Neural progenitor cell (in vitro differentiated cells): ENCODE measurements around the gene MYO7B. TPM values are rescaled to one million over a fixed set of nuclear protein-coding genes. Genes with fewer than 3 reads are reported as not detected.

Source experiments
- DNase-seq: peaks from one replicate; pipeline ENCODE4 v3.0.0-alpha.2; 2016; ENCODE audit warnings: low spot score
- H2AFZ ChIP-seq: fragments of 200-600 bp; sonication (generic); replicated peaks from 2 replicates; pipeline ENCODE4 v1.6.1; 2016; ENCODE audit warnings: antibody characterized with exemption
- H3F3A ChIP-seq: fragments of 200-600 bp; sonication (generic); 2 replicates; pipeline ENCODE4 v1.6.1; 2016; ENCODE audit warnings: antibody characterized with exemption, low read depth
- H3K27ac ChIP-seq: fragments of 200-600 bp; sonication (generic); 2 replicates; pipeline ENCODE4 v1.5.1; 2016; ENCODE audit warnings: mild to moderate bottlenecking
- H3K27me3 ChIP-seq: fragments of 200-600 bp; sonication (generic); 2 replicates; pipeline ENCODE4 v1.6.1; 2016; ENCODE audit warnings: mild to moderate bottlenecking, moderate library complexity
- H3K36me3 ChIP-seq: fragments of 200-600 bp; sonication (generic); 2 replicates; pipeline ENCODE4 v1.5.1; 2016
- H3K4me1 ChIP-seq: fragments of 200-600 bp; sonication (generic); 2 replicates; pipeline ENCODE4 v1.6.1; 2016; ENCODE audit warnings: mixed run types
- H3K4me2 ChIP-seq: fragments of 200-600 bp; sonication (generic); 2 replicates; pipeline ENCODE4 v1.6.1; 2016
- H3K4me3 ChIP-seq: fragments of 200-600 bp; sonication (generic); 2 replicates; pipeline ENCODE4 v1.5.1; 2016
- H3K79me2 ChIP-seq: fragments of 200-600 bp; sonication (generic); 2 replicates; pipeline ENCODE4 v1.6.1; 2016; ENCODE audit warnings: low read depth
- H3K9ac ChIP-seq: fragments of 200-600 bp; sonication (generic); 2 replicates; pipeline ENCODE4 v1.6.1; 2016
- H3K9me3 ChIP-seq: fragments of 200-600 bp; sonication (generic); 2 replicates; pipeline ENCODE4 v1.5.1; 2016; ENCODE audit warnings: low read depth
- H4K20me1 ChIP-seq: fragments of 200-600 bp; sonication (generic); 2 replicates; pipeline ENCODE4 v1.6.1; 2016; ENCODE audit warnings: low read depth
- H3K27ac Mint-ChIP-seq: 3 replicates; pipeline ENCODE4 v1.8.0; 2021; ENCODE audit warnings: mixed read lengths
- H3K27me3 Mint-ChIP-seq: 2 replicates; pipeline ENCODE4 v1.8.0; 2022; ENCODE audit warnings: low read depth, mild to moderate bottlenecking, inconsistent platforms, moderate library complexity, mixed read lengths; ENCODE audit not compliant: insufficient read depth
- H3K36me3 Mint-ChIP-seq: 3 replicates; pipeline ENCODE4 v1.8.0; 2021; ENCODE audit warnings: mixed read lengths
- H3K4me1 Mint-ChIP-seq: 3 replicates; pipeline ENCODE4 v1.8.0; 2021; ENCODE audit warnings: mixed read lengths
- H3K4me3 Mint-ChIP-seq: 3 replicates; pipeline ENCODE4 v1.8.0; 2021; ENCODE audit warnings: mild to moderate bottlenecking, moderate library complexity, mixed read lengths
- H3K9me3 Mint-ChIP-seq: 3 replicates; pipeline ENCODE4 v1.8.0; 2020; ENCODE audit warnings: mixed read lengths
- EZH2 ChIP-seq: fragments of 200-600 bp; sonication (generic); IDR thresholded peaks from 2 replicates; pipeline ENCODE4 v1.6.1; 2017; ENCODE audit warnings: antibody characterized with exemption, mild to moderate bottlenecking, moderate library complexity
- EZH2phosphoT487 ChIP-seq: fragments of 200-600 bp; sonication (generic); IDR thresholded peaks from 2 replicates; pipeline ENCODE4 v1.6.1; 2017; ENCODE audit warnings: antibody characterized with exemption
- total RNA-seq: library from RNA; depleted of rRNA; stranded (reverse); fragments of >200 nt; gene quantifications from 2 replicates; pipeline ENCODE4 v1.2.3, GENCODE V29; 2015; ENCODE audit warnings: low replicate concordance
- TF ChIP-seq, protein P1 (sequence below): fragments of 200-600 bp; sonication (generic); IDR thresholded peaks from 2 replicates; pipeline ENCODE4 v1.5.1; 2017; ENCODE audit warnings: antibody characterized with exemption, mild to moderate bottlenecking

The MYO7B gene
- total RNA-seq, 1 donor from 2014 or later = not detected

- Histone ChIP-seq H3K36me3 (no peaks in the 10 kb centered on the region), H3K27me3 (no peaks in the 10 kb centered on the region), H4K20me1 (no peaks in the 10 kb centered on the region), H3K27ac (no peak overlapping the region), H3K4me1 (no peaks in the 10 kb centered on the region), H3K4me2 (no peak overlapping the region), H3K9ac (no peak overlapping the region), H2AFZ (no peak overlapping the region), H3K9me3 (no peaks in the 10 kb centered on the region), H3F3A (no peaks in the 10 kb centered on the region), H3K79me2 (no peaks in the 10 kb centered on the region), H3K4me3 (no peak overlapping the region)
- Mint-ChIP-seq H3K4me1 (peaks cover 2% of the 10 kb centered on the region), H3K27me3 (peaks cover 3% of the 10 kb centered on the region), H3K4me3 (no peak overlapping the region), H3K27ac (no peak overlapping the region), H3K9me3 (no peaks in the 10 kb centered on the region), H3K36me3 (no peaks in the 10 kb centered on the region)
- TF ChIP-seq EZH2phosphoT487 (no peak), EZH2 (no peak)
- TF ChIP-seq, protein P1, sequence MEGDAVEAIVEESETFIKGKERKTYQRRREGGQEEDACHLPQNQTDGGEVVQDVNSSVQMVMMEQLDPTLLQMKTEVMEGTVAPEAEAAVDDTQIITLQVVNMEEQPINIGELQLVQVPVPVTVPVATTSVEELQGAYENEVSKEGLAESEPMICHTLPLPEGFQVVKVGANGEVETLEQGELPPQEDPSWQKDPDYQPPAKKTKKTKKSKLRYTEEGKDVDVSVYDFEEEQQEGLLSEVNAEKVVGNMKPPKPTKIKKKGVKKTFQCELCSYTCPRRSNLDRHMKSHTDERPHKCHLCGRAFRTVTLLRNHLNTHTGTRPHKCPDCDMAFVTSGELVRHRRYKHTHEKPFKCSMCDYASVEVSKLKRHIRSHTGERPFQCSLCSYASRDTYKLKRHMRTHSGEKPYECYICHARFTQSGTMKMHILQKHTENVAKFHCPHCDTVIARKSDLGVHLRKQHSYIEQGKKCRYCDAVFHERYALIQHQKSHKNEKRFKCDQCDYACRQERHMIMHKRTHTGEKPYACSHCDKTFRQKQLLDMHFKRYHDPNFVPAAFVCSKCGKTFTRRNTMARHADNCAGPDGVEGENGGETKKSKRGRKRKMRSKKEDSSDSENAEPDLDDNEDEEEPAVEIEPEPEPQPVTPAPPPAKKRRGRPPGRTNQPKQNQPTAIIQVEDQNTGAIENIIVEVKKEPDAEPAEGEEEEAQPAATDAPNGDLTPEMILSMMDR = no peak
- no peak for DNase-seq
Measured at GRCh38 chr2:127626917-127627739, 91.6 kb downstream of the MYO7B start.

GRCh38 chr2:127627740-127628571, 92.5 kb downstream of the MYO7B start:
- no peak for TF ChIP-seq EZH2phosphoT487
- TF ChIP-seq, protein P1 = no peak
- no peak for TF ChIP-seq EZH2
- Mint-ChIP-seq H3K4me3 (no peak overlapping the region), H3K36me3 (no peaks in the 10 kb centered on the region), H3K9me3 (no peaks in the 10 kb centered on the region), H3K27me3 (peaks cover 3% of the 10 kb centered on the region), H3K4me1 (peaks cover 2% of the 10 kb centered on the region), H3K27ac (no peak overlapping the region)
- Histone ChIP-seq H3K9ac (no peak overlapping the region), H3K4me3 (no peak overlapping the region), H3K4me1 (no peaks in the 10 kb centered on the region), H3K27ac (no peak overlapping the region), H3K9me3 (no peaks in the 10 kb centered on the region), H3K36me3 (no peaks in the 10 kb centered on the region), H3K4me2 (no peak overlapping the region), H4K20me1 (no peaks in the 10 kb centered on the region), H3F3A (no peaks in the 10 kb centered on the region), H2AFZ (no peak overlapping the region), H3K79me2 (no peaks in the 10 kb centered on the region), H3K27me3 (no peaks in the 10 kb centered on the region)
- no peak for DNase-seq

GRCh38 chr2:127628767-127629614, 93.5 kb downstream of the MYO7B start:
- H3K4me2 ChIP-seq = no peak overlapping the region
- no peaks in the 10 kb centered on the region for H3F3A ChIP-seq
- H3K27me3 Mint-ChIP-seq = no peaks in the 10 kb centered on the region
- no peaks in the 10 kb centered on the region for H3K27me3 ChIP-seq
- H3K36me3 Mint-ChIP-seq = no peaks in the 10 kb centered on the region
- no peak overlapping the region for H3K4me3 Mint-ChIP-seq
- H3K4me3 ChIP-seq = no peak overlapping the region
- peak overlapping the region; percentile 86 for H3K27ac Mint-ChIP-seq
- no peaks in the 10 kb centered on the region for H3K9me3 ChIP-seq
- H3K79me2 ChIP-seq = no peaks in the 10 kb centered on the region
- H2AFZ ChIP-seq = no peak overlapping the region
- no peak overlapping the region for H3K9ac ChIP-seq
- peaks cover 2% of the 10 kb centered on the region for H3K4me1 Mint-ChIP-seq
- no peaks in the 10 kb centered on the region for H3K36me3 ChIP-seq
- no peaks in the 10 kb centered on the region for H4K20me1 ChIP-seq
- H3K4me1 ChIP-seq = no peaks in the 10 kb centered on the region
- no peak for DNase-seq
- H3K27ac ChIP-seq = no peak overlapping the region
- TF ChIP-seq EZH2 = no peak
- no peak for TF ChIP-seq EZH2phosphoT487
- TF ChIP-seq, protein P1 = no peak
- H3K9me3 Mint-ChIP-seq = no peaks in the 10 kb centered on the region
